K562 (cell line): ENCODE results near the gene TRIP12. TPM values are rescaled to one million over a fixed set of nuclear protein-coding genes. Genes with fewer than 3 reads are reported as not detected.

ENCODE experiments used
- ATAC-seq: fragments of 200-7000 bp; cut with Tn5 transposase; 3 replicates; pipeline ENCODE4 v1.9.1; 2020; ENCODE audit warnings: moderate library complexity
- BruUV-seq: library from RNA; stranded (reverse); fragments of 400-500 nt; replicated peaks from 2 replicates; lab custom pipeline; 2021; lab: Mats Ljungman, UMichigan
- CTCF ChIA-PET: fragments of 300-600 bp; formaldehyde crosslinking; extraction: SDS; loops from one replicate; lab custom pipeline; 2021; ENCODE audit warnings: low intra/inter-chr PET ratio; lab: Yijun Ruan, JAX
- POLR2A ChIA-PET: fragments of 300-600, 350-650 bp; sonication (Branson Sonifier 250); formaldehyde crosslinking; extraction: SDS; loops from one replicate; lab custom pipeline; 2021; ENCODE audit warnings: antibody characterized with exemption, inconsistent platforms; lab: Yijun Ruan, JAX
- DNase-seq, 4 experiments: peaks; one replicate each; pipeline versions ENCODE4 v3.0.0 to v3.0.0-alpha.2; 2011 to 2018; ENCODE audit warnings: low spot score in 3 of 4, mixed read lengths in 3 of 4; ENCODE audit errors: extremely low read depth in 1 of 4
- FAIRE-seq: peaks from 2 replicates; lab custom pipeline; 2011; peaks lifted over from hg19 to GRCh38; lab: Jason Lieb, UNC
- H2AFZ ChIP-seq: 2 replicates; pipeline ENCODE4 v1.6.0; 2011; ENCODE audit warnings: low read depth, low read length, control low read depth, inconsistent platforms
- H3K27ac ChIP-seq: fragments of 200-600 bp; 3 replicates; pipeline ENCODE4 v1.8.0; 2011; ENCODE audit warnings: low read depth, mild to moderate bottlenecking, control low read depth, inconsistent platforms, low read length, moderate library complexity, mixed read lengths; ENCODE audit errors: extremely low read depth
- H3K27me3 ChIP-seq, 2 experiments: fragments of 300-600 bp in 1 of 2; 2 replicates in 1 of 2; 3 replicates in 1 of 2; pipeline versions ENCODE4 v1.6.0 to v1.8.0; 2011; ENCODE audit warnings: inconsistent platforms in 2 of 2, low read length in 2 of 2, mild to moderate bottlenecking in 1 of 2, mixed read lengths in 1 of 2, moderate library complexity in 1 of 2; ENCODE audit not compliant: control insufficient read depth in 2 of 2, insufficient read depth in 2 of 2
- H3K36me3 ChIP-seq: fragments of 300-600 bp; 3 replicates; pipeline ENCODE4 v1.8.0; 2011; ENCODE audit warnings: mild to moderate bottlenecking, low read length, inconsistent platforms; ENCODE audit not compliant: control insufficient read depth, insufficient read depth
- H3K4me1 ChIP-seq, 2 experiments: fragments of 200-600 bp in 1 of 2; replicated peaks in 1 of 2; 2 replicates in 1 of 2; 3 replicates in 1 of 2; pipeline versions ENCODE4 v1.5.1 to v1.8.0; 2011; ENCODE audit warnings: inconsistent platforms in 2 of 2, low read length in 2 of 2, mild to moderate bottlenecking in 1 of 2, mixed read lengths in 1 of 2, moderate library complexity in 1 of 2; ENCODE audit not compliant: control insufficient read depth in 2 of 2, insufficient read depth in 2 of 2
- H3K4me2 ChIP-seq: 2 replicates; pipeline ENCODE4 v1.6.1; 2011; ENCODE audit warnings: low read length, control low read depth, inconsistent platforms, mixed read lengths; ENCODE audit not compliant: insufficient read depth
- H3K4me3 ChIP-seq: fragments of 200-600 bp; sonication (generic), shearing (Covaris generic); 2 replicates; pipeline ENCODE4 v1.5.1; 2016; ENCODE audit warnings: control low read depth, inconsistent platforms
- H3K79me2 ChIP-seq: fragments of 200-600 bp; 3 replicates; pipeline ENCODE4 v1.8.0; 2011; ENCODE audit warnings: low read length, inconsistent platforms; ENCODE audit not compliant: control insufficient read depth, insufficient read depth
- H3K9ac ChIP-seq, 2 experiments: 2 replicates each; pipeline versions ENCODE4 v1.6.0 to v1.6.1; 2011; ENCODE audit warnings: low read depth in 2 of 2, low read length in 2 of 2, control low read depth in 1 of 2, inconsistent platforms in 1 of 2, mild to moderate bottlenecking in 1 of 2, mixed read lengths in 1 of 2; ENCODE audit not compliant: insufficient read depth in 1 of 2
- H3K9me1 ChIP-seq: one replicate; pipeline ENCODE4 v1.6.0; 2011; ENCODE audit warnings: inconsistent platforms, mild to moderate bottlenecking, low read length, moderate library complexity; ENCODE audit not compliant: control insufficient read depth, insufficient read depth
- H3K9me3 ChIP-seq: replicated peaks from 2 replicates; pipeline ENCODE4 v1.5.1; 2011; ENCODE audit warnings: low read depth, low read length, inconsistent platforms; ENCODE audit not compliant: control insufficient read depth, insufficient read depth
- H4K20me1 ChIP-seq: replicated peaks from 2 replicates; pipeline ENCODE4 v1.6.1; 2011; ENCODE audit warnings: low read length, inconsistent platforms, mixed read lengths; ENCODE audit not compliant: control insufficient read depth, insufficient read depth
- EGR1 ChIP-seq: fragments of 450-650 bp; conservative IDR thresholded peaks from 2 replicates; pipeline ENCODE4 v1.6.1; 2017; ENCODE audit warnings: mild to moderate bottlenecking
- FOXK1 ChIP-seq: sonication (generic); formaldehyde crosslinking; IDR thresholded peaks from 2 replicates; pipeline ENCODE4 v1.8.0; 2022; ENCODE audit warnings: missing genetic modification reagents, mild to moderate bottlenecking, borderline replicate concordance
- IFI16 ChIP-seq: fragments of 250-450 bp; sonication (Bioruptor Pico); IDR thresholded peaks from 2 replicates; pipeline ENCODE4 v2.1.2; 2022; ENCODE audit warnings: mild to moderate bottlenecking, inconsistent platforms
- MAX ChIP-seq: sonication (generic); formaldehyde crosslinking; IDR thresholded peaks from 2 replicates; pipeline ENCODE4 v1.9.0; 2022; ENCODE audit warnings: mild to moderate bottlenecking, missing genetic modification reagents
- MIER1 ChIP-seq: fragments of 450-650 bp; IDR thresholded peaks from 2 replicates; pipeline ENCODE4 v1.6.1; 2016; ENCODE audit warnings: antibody characterized with exemption, mild to moderate bottlenecking, low read depth
- ZNF3 ChIP-seq: fragments of 250-450 bp; sonication (Bioruptor Pico); IDR thresholded peaks from 2 replicates; pipeline ENCODE4 v1.5.0; 2021; ENCODE audit warnings: mild to moderate bottlenecking, moderate library complexity
- ZZZ3 ChIP-seq: fragments of 450-650 bp; IDR thresholded peaks from 2 replicates; pipeline ENCODE4 v1.6.1; 2016; ENCODE audit warnings: antibody characterized with exemption, mild to moderate bottlenecking, moderate library complexity
- WGBS: fragments of 100-300 bp; shearing (Covaris generic); methylation state at CpG from one replicate; pipeline ENCODE4 v1.1.6; 2016; ENCODE audit warnings: low coverage, mixed read lengths; ENCODE audit not compliant: insufficient coverage; ENCODE audit errors: missing lambda C conversion rate; 5-methylcytosine and 5-hydroxymethylcytosine counted together
- in situ Hi-C: fragments of 300-500 bp; cut with MboI; formaldehyde crosslinking; loops from 4 replicates; pipeline ENCODE4 v1.15.0; 2018; ENCODE audit warnings: inconsistent platforms, mixed read lengths
- intact Hi-C: fragments of 100-400 bp; cut with micrococcal nuclease; formaldehyde crosslinking; loops from 2 replicates; pipeline ENCODE4 v1.14.2; 2022
- polyA plus RNA-seq, 8 experiments: library from polyadenylated mRNA; depleted of rRNA in 4 of 8; stranded (reverse) in 5 of 8; unstranded in 3 of 8; fragments of >200 nt; fragmentation: Nextera tagmentation in 2 of 8; fragmentation: Illumina TruSeq in 1 of 8; extraction: Ambion mirVana in 2 of 8; extraction: Trizol in 1 of 8; gene quantifications; 2 replicates each; pipeline versions ENCODE4 v1.2.1 to v1.2.3, GENCODE V29; 2011 to 2014; ENCODE audit warnings: inconsistent platforms in 1 of 8, missing spikeins in 1 of 8
- total RNA-seq, 7 experiments: library from RNA; depleted of rRNA in 6 of 7; stranded (reverse); fragments of >200 nt in 6 of 7; fragmentation: Illumina TruSeq in 2 of 7; extraction: Trizol in 2 of 7; gene quantifications; 2 replicates each; pipeline versions ENCODE4 v1.2.1 to v1.2.3, GENCODE V29; 2011 to 2021; ENCODE audit warnings: low replicate concordance in 1 of 7
- TF ChIP-seq, protein P1 (sequence below): fragments of 450-650 bp; formaldehyde crosslinking; IDR thresholded peaks from 2 replicates; pipeline ENCODE4 v1.4.0; 2020; ENCODE audit warnings: mild to moderate bottlenecking, moderate library complexity

Gene TRIP12
- total and polyA plus RNA-seq, 9 of the 15 experiments (the other 6 are each of a cell fraction or from before 2014, with no cell fraction given): 15.2 to 131 (median 80.1) TPM

- Histone ChIP-seq H4K20me1 (no peaks in the 10 kb centered on the region), H3K27ac (no peak overlapping the region)
- POLR2A ChIA-PET: no interaction called here
These were observed 21.8 kb downstream of the TRIP12 start for GRCh38 chr2:229900012-229900411.

More at GRCh38 chr2:229900012-229900411, 21.8 kb downstream of the TRIP12 start:
- peaks cover 19% of the 10 kb centered on the region; the same call in 1 of the 3 replicates for H3K36me3 ChIP-seq
- H2AFZ ChIP-seq: no peak overlapping the region
- no peak overlapping the region for H3K9ac ChIP-seq
- no TSS peak for BruUV-seq
- H3K9me3 ChIP-seq: no peaks in the 10 kb centered on the region
- no peak for ATAC-seq
- no peak overlapping the region for H3K4me3 ChIP-seq
- intact Hi-C loops (no loop called here), in situ Hi-C loops (no loop called here)
- no peaks in the 10 kb centered on the region for H3K9me1 ChIP-seq
- H3K79me2 ChIP-seq: peaks cover 82% of the 10 kb centered on the region
- DNase-seq: no peak
- H3K4me2 ChIP-seq: no peak overlapping the region
- FAIRE-seq: no peak
- 93% methylated on average over 3 of the region's 3 CpGs for WGBS
- CTCF ChIA-PET: no interaction called here
- H3K27me3 ChIP-seq: no peaks in the 10 kb centered on the region
- no peak for TF ChIP-seq EGR1
- no peak for TF ChIP-seq FOXK1 (CRISPR knock-in tag)
- TF ChIP-seq ZZZ3: no peak
- no peak for TF ChIP-seq IFI16 (CRISPR knock-in tag)
- no peak for TF ChIP-seq ZNF3 (CRISPR knock-in tag)
- TF ChIP-seq MAX (CRISPR knock-in tag): no peak
- no peak for TF ChIP-seq MIER1
- TF ChIP-seq, protein P1, sequence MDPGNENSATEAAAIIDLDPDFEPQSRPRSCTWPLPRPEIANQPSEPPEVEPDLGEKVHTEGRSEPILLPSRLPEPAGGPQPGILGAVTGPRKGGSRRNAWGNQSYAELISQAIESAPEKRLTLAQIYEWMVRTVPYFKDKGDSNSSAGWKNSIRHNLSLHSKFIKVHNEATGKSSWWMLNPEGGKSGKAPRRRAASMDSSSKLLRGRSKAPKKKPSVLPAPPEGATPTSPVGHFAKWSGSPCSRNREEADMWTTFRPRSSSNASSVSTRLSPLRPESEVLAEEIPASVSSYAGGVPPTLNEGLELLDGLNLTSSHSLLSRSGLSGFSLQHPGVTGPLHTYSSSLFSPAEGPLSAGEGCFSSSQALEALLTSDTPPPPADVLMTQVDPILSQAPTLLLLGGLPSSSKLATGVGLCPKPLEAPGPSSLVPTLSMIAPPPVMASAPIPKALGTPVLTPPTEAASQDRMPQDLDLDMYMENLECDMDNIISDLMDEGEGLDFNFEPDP (CRISPR knock-in tag): no peak
- no peaks in the 10 kb centered on the region for H3K4me1 ChIP-seq
